ACC112 (cell line): Measurements from ENCODE around the gene LAMC3.

Experiments used
- H2AFZ ChIP-seq: fragments of 200-600 bp; sonication (generic); one replicate; pipeline ENCODE4 v1.6.0; 2017; ENCODE audit warnings: antibody characterized with exemption, low read length; ENCODE audit not compliant: unreplicated experiment
- H3K27ac ChIP-seq: fragments of 200-600 bp; sonication (generic); 2 replicates; pipeline ENCODE4 v1.5.1; 2014; ENCODE audit warnings: low read depth, mild to moderate bottlenecking, antibody characterized with exemption, low read length, moderate library complexity
- H3K27me3 ChIP-seq: fragments of 200-600 bp; sonication (generic); 2 replicates; pipeline ENCODE4 v1.6.1; 2014; ENCODE audit warnings: mild to moderate bottlenecking, antibody characterized with exemption, low read length, moderate library complexity, mixed read lengths; ENCODE audit not compliant: insufficient read depth
- H3K36me3 ChIP-seq: fragments of 200-600 bp; sonication (generic); 2 replicates; pipeline ENCODE4 v1.6.1; 2016; ENCODE audit warnings: mild to moderate bottlenecking, antibody characterized with exemption, low read length, moderate library complexity, mixed read lengths; ENCODE audit not compliant: insufficient read depth
- H3K4me1 ChIP-seq: fragments of 200-600 bp; sonication (generic); one replicate; pipeline ENCODE4 v1.6.1; 2016; ENCODE audit warnings: low read length, mixed read lengths; ENCODE audit not compliant: insufficient read depth, unreplicated experiment, control insufficient read depth
- H3K4me3 ChIP-seq: fragments of 200-600 bp; sonication (generic); 2 replicates; pipeline ENCODE4 v1.5.1; 2014; ENCODE audit warnings: mild to moderate bottlenecking, low read depth, low read length
- H3K79me2 ChIP-seq: fragments of 200-600 bp; sonication (generic); one replicate; pipeline ENCODE4 v1.6.0; 2016; ENCODE audit warnings: low read length; ENCODE audit not compliant: control insufficient read depth, unreplicated experiment, insufficient read depth

Gene LAMC3

DNA sequence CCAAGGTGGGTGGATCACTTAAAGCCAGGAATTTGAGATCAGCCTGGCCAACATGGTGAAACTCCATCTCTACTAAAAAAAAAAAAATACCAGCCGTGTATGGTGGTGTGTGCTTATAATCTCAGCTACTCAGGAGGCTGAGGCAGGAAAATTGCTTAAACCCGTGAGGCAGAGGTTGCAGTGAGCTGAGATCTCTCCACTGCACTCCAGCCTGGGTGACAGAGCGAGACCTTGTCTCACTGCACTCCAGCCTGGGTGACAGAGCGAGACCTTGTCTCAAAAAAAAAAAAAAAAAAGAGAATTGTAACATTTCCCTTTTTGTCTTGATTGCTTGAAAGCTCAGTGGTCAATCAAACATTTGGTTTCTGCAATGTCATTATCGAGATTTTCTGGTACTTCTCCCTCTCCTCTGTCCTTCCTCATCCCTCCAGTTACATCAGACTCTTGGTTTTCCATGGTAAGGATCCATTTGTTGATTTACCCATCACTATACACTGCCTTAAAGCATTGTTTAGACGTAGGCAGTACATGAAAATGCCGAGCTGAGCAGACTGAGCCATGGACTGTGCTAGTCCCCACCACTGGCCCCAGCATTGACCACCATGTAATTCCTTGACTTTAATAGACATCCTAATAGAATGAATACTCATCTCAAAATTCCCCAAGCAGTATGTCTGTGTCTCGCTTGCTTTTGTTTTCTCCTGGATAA, 75.8 kb downstream of the LAMC3 start:
- Histone ChIP-seq H3K27me3 (peaks cover 4% of the 10 kb centered on the region), H2AFZ (no peak overlapping the region), H3K79me2 (no peaks in the 10 kb centered on the region), H3K4me3 (no peak overlapping the region), H3K4me1 (no peaks in the 10 kb centered on the region), H3K36me3 (no peaks in the 10 kb centered on the region), H3K27ac (no peak overlapping the region)

DNA sequence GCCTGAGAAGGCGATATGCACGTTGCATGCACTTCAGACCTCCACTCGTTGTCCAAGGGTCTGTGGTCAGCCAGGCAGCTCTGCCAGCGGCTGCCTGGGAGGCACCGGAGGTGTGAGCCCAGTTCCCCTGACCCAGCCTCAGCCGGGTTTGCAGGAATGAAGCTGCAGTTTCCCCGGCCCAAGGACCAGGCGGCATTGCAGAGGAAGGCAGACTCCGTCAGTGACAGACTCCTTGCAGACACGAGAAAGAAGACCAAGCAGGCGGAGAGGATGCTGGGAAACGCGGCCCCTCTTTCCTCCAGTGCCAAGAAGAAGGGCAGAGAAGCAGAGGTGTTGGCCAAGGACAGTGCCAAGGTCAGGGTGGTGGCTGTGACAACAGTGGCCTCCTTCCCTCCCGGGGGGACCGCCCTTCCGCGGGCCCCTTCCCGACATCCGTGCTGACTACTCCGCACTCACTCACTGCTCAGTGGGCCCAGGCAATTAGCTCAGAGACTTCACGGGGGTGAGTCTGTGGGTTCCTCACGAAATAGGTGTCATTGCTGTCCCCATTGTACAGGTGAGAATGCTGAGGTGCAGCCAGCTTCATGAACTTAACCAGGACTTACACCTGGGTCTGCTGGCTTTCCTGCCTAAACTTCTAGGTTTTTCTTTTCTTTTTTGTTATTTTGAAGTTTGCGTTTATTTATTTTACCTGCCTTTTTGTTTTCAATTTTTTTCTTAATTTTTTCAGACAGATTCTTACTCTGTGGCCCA, 76.6 kb downstream of the LAMC3 start:
- Histone ChIP-seq H3K4me3 (no peak overlapping the region), H2AFZ (no peak overlapping the region), H3K27ac (no peak overlapping the region), H3K79me2 (no peaks in the 10 kb centered on the region), H3K4me1 (no peaks in the 10 kb centered on the region), H3K36me3 (no peaks in the 10 kb centered on the region), H3K27me3 (peaks cover 4% of the 10 kb centered on the region)

DNA sequence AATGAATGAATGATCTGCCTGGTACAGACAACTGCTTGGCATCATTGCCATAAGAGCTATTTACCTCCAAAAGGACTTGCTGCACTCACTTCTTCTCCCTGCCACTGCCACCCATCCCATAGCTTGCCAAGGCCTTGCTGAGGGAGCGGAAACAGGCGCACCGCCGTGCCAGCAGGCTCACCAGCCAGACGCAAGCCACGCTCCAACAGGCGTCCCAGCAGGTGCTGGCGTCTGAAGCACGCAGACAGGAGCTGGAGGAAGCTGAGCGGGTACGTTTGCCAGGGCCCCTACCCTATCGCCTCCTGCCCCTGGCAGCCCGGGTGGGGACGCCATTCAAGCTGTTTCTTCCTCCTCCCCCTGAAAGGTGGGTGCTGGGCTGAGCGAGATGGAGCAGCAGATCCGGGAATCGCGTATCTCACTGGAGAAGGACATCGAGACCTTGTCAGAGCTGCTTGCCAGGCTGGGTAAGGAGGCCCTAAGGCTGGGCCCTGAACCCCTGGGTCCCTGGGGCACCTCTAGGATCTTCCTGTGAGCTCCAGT, 78.5 kb downstream of the LAMC3 start:
- H3K27me3 ChIP-seq = peaks cover 4% of the 10 kb centered on the region
- no peaks in the 10 kb centered on the region for H3K36me3 ChIP-seq
- no peaks in the 10 kb centered on the region for H3K79me2 ChIP-seq
- no peaks in the 10 kb centered on the region for H3K4me1 ChIP-seq
- no peak overlapping the region for H3K4me3 ChIP-seq
- no peak overlapping the region for H2AFZ ChIP-seq
- no peak overlapping the region for H3K27ac ChIP-seq

DNA sequence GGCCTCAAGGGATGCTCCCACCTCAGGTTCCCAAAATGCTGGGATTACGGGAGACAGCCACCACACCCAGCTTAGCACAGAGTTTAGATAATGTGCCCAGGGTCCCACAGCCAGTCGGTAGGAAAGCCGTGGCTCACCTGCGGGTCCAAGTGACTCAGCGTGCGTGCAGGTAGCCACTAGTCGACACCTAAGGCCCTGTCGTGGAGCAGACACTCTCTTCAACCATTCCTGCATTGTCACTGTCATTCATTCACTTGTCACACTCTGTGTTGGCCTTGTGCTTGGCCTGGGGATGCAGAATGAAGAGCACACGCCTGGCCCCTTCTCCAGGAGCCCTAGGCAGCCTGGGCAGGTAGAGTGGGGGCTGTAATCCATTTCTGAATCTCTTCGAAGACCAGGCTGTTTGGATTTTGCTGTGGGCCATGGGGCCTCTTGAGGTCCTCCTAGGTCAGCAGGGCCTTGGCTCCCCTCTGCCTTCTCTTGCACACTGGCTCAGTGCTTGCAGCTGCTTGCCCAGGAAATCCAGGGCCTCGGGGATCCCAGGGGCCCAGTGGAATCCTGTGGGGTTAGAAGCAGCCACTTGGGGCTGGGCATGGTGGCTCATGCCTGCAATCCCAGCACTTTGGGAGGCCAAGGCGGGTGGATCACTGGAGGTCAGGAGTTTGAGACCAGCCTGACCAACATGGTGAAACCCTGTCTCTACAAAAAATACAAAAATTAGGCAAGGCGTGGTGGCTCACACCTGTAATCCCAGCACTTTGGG, 81.2 kb downstream of the LAMC3 start:
- H3K79me2 ChIP-seq = no peaks in the 10 kb centered on the region
- no peak overlapping the region for H3K27ac ChIP-seq
- H2AFZ ChIP-seq = no peak overlapping the region
- no peaks in the 10 kb centered on the region for H3K4me1 ChIP-seq
- no peaks in the 10 kb centered on the region for H3K36me3 ChIP-seq
- no peak overlapping the region for H3K4me3 ChIP-seq
- H3K27me3 ChIP-seq = peaks cover 17% of the 10 kb centered on the region

DNA sequence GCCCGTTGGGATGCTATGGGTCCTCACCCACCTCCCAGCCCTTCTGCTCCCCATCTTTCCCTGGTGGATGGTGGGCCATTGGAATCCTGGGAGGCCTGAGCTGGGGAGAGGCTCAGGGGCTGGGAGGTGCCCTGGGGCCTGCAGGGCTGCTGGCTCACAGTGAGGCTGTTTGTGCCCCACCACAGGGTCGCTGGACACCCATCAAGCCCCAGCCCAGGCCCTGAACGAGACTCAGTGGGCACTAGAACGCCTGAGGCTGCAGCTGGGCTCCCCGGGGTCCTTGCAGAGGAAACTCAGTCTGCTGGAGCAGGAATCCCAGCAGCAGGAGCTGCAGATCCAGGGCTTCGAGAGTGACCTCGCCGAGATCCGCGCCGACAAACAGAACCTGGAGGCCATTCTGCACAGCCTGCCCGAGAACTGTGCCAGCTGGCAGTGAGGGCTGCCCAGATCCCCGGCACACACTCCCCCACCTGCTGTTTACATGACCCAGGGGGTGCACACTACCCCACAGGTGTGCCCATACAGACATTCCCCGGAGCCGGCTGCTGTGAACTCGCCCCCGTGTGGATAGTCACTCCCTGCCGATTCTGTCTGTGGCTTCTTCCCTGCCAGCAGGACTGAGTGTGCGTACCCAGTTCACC, 82.5 kb downstream of the LAMC3 start:
- H3K79me2 ChIP-seq = no peaks in the 10 kb centered on the region
- no peak overlapping the region for H2AFZ ChIP-seq
- no peak overlapping the region for H3K4me3 ChIP-seq

GRCh38 chr9:131092030-131092429, 83.1 kb downstream of the LAMC3 start:
- no peaks in the 10 kb centered on the region for H3K79me2 ChIP-seq
- H3K27ac ChIP-seq = no peak overlapping the region
- no peaks in the 10 kb centered on the region for H3K36me3 ChIP-seq
- H3K4me3 ChIP-seq = no peak overlapping the region
- peaks cover 30% of the 10 kb centered on the region for H3K27me3 ChIP-seq
- peaks cover 4% of the 10 kb centered on the region for H3K4me1 ChIP-seq
- H2AFZ ChIP-seq = no peak overlapping the region

More for the DNA sequence above, 82.5 kb downstream of the LAMC3 start:
- H3K36me3 ChIP-seq = no peaks in the 10 kb centered on the region
- H3K27me3 ChIP-seq = peaks cover 25% of the 10 kb centered on the region
- H3K4me1 ChIP-seq = peaks cover 4% of the 10 kb centered on the region
- no peak overlapping the region for H3K27ac ChIP-seq

DNA sequence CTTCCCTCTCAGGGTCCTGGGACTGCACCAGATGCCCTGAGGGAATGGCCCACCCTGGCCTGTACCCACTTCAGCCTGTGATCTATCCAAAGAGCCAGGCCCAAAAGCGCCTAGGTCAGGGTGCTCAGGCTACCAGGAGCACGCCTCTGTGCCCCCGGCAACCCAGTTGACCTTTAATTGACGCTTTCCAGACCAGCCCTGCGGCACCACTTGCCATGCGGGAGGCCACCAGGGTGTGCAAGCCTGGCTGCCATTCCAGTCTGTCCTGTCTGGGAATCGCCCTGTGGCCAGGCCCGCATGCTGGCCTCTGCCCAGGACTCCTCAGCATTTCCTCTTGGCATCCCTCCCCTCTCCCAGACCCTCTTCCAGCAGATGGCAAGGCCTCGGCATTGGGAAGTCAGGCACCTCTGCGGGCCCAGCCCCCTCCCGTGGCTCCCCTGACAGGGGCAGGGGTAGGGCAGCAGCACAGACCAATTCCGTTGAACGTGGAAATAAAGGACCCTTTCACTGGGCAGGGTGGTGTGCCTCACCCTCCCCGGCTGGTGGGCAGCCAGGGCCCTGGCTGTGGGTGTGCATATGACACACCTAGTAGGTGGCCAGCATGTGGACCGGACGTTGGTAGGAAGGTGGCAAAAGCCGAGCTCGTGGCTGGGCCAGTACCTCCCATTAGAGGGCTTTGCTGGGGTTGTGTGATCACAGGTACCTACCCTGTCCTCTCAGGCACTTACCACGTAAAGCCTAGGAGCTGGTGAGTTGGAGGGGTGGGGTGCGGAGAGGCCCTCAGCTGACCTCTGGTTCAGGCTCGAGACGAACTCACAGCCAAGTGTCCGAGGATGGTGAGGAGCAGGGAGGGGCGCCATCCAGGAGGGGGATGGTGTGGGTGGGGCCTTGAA, 83.8 kb downstream of the LAMC3 start:
- Histone ChIP-seq H3K27me3 (peaks cover 38% of the 10 kb centered on the region), H3K4me3 (no peak overlapping the region)

GRCh38 chr9:131094015-131094414, 85.0 kb downstream of the LAMC3 start:
- H2AFZ ChIP-seq = no peak overlapping the region
- no peaks in the 10 kb centered on the region for H3K36me3 ChIP-seq
- no peaks in the 10 kb centered on the region for H3K79me2 ChIP-seq
- H3K4me1 ChIP-seq = peaks cover 4% of the 10 kb centered on the region
- H3K27ac ChIP-seq = no peak overlapping the region
- H3K4me3 ChIP-seq = no peak overlapping the region
- peaks cover 45% of the 10 kb centered on the region for H3K27me3 ChIP-seq

More for the DNA sequence above, 83.8 kb downstream of the LAMC3 start:
- Histone ChIP-seq H3K4me1 (peaks cover 4% of the 10 kb centered on the region), H2AFZ (no peak overlapping the region), H3K79me2 (no peaks in the 10 kb centered on the region), H3K36me3 (no peaks in the 10 kb centered on the region), H3K27ac (no peak overlapping the region)

DNA sequence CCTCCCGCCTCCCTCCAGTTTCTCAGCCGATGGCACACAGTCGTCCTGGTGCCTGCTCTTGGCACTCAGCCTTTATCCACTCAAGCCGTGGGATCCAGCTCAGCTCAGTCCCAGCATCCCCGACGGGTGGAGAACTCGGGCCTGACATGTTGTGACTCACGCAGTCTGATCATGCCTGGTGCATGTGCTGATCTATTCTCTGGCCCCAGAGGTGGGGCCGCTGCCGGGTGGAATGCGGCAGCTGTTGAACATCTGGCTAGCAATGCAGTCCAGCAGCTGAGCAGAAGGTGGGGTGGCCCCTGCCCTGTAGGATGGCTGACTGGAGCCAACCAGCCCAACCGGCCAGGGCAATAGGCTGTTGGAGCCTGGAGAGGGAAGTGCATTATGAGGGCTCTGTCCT, 85.6 kb downstream of the LAMC3 start:
- Histone ChIP-seq H2AFZ (no peak overlapping the region), H3K27ac (no peak overlapping the region), H3K36me3 (no peaks in the 10 kb centered on the region), H3K4me3 (no peak overlapping the region), H3K4me1 (peaks cover 4% of the 10 kb centered on the region), H3K27me3 (peaks cover 45% of the 10 kb centered on the region), H3K79me2 (no peaks in the 10 kb centered on the region)
